ENCODE measurements around the gene UQCC5. TPM values are rescaled to one million over a fixed set of nuclear protein-coding genes. Genes with fewer than 3 reads are reported as not detected.

Gene UQCC5, protein sequence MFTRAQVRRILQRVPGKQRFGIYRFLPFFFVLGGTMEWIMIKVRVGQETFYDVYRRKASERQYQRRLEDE
- polyA plus RNA-seq (2013, experiment 1 of 2; ENCODE audit: insufficient read length), result 18.3 TPM
- 17.3 TPM for polyA plus RNA-seq (2013, experiment 2 of 2; ENCODE audit: insufficient read length)

DNA sequence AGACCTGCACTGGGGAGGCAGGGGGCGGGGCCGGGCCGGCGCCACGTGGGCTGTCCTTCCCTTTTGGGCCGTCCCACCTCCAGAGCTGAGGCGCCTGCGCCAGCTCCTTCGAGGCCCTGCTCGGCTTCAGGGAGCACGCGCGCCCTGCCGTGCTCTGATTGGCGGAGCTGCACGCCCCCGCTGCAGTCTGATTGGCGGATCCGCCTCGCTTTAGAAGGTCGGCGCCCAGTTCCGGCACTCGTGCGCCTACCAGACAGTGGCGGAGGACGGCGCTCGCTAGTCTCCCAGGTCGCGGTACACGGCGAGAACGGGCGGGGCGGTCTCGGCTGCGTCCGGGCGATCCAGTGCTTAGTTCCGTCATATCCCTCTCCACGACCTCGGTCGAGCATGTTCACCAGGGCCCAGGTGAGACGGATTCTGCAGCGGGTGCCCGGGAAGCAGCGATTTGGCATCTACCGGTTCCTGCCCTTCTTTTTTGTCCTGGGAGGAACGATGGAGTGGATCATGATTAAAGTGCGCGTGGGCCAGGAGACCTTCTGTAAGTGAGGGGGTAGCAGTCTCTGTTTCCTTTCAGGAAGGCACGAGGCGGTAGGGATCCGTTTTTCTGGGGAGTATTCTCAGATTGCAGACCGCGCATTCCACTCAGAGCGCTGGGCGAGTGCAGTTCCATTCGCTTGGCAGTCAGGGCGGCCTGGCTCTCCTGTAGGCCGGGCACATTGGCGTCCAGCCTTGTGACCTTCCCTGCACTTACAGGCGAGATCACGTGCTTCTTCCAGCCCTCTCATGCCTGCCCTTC lies at the start of gene UQCC5:
TSS of gene UQCC5 (plus strand) at position 237 of the 796 bp plus-strand sequence. CDS start at position 388, 151 bp downstream.
- DNase-seq, result peak; percentile 99

DNA sequence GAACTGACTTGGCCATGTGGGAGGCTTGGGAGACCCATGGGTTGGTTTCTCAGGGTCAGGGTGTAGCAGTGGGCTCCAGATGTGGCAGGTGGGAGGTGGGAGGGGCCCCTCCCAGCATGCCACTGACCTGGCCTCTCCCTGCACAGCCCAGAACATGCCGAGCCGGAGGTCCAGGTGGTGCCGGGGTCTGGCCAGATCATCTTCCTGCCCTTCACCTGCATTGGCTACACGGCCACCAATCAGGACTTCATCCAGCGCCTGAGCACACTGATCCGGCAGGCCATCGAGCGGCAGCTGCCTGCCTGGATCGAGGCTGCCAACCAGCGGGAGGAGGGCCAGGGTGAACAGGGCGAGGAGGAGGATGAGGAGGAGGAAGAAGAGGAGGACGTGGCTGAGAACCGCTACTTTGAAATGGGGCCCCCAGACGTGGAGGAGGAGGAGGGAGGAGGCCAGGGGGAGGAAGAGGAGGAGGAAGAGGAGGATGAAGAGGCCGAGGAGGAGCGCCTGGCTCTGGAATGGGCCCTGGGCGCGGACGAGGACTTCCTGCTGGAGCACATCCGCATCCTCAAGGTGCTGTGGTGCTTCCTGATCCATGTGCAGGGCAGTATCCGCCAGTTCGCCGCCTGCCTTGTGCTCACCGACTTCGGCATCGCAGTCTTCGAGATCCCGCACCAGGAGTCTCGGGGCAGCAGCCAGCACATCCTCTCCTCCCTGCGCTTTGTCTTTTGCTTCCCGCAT lies 49.2 kb upstream of the UQCC5 start:
- DNase-seq, result no peak

DNA sequence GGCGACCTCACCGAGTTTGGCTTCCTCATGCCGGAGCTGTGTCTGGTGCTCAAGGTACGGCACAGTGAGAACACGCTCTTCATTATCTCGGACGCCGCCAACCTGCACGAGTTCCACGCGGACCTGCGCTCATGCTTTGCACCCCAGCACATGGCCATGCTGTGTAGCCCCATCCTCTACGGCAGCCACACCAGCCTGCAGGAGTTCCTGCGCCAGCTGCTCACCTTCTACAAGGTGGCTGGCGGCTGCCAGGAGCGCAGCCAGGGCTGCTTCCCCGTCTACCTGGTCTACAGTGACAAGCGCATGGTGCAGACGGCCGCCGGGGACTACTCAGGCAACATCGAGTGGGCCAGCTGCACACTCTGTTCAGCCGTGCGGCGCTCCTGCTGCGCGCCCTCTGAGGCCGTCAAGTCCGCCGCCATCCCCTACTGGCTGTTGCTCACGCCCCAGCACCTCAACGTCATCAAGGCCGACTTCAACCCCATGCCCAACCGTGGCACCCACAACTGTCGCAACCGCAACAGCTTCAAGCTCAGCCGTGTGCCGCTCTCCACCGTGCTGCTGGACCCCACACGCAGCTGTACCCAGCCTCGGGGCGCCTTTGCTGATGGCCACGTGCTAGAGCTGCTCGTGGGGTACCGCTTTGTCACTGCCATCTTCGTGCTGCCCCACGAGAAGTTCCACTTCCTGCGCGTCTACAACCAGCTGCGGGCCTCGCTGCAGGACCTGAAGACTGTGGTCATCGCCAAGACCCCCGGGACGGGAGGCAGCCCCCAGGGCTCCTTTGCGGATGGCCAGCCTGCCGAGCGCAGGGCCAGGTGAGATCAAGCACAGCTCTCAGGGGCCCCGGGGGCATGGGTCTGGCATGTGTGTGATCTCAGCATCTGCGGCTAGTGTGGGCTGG lies 48.4 kb upstream of the UQCC5 start:
- DNase-seq, result no peak

DNA sequence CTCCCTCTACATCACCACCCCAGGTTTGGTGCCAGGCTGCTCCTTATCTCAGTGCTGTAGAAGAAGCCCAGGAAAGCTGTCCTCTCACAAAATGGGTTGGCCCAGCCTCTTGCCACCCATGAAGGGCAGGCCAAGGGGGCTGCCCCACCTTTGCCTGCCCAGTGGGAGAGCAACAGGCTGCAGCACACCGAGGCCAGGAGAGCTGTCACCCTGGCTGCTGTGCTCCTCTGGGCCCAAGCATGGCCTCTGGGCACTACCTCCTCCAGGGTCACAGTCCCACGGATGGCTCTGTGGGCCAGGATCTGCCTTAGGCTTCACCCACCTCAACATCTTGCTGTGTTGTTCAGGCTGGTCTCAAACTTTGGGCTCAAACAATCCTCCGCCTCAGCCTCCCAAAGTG lies 47.7 kb upstream of the UQCC5 start:
- no peak for DNase-seq

DNA sequence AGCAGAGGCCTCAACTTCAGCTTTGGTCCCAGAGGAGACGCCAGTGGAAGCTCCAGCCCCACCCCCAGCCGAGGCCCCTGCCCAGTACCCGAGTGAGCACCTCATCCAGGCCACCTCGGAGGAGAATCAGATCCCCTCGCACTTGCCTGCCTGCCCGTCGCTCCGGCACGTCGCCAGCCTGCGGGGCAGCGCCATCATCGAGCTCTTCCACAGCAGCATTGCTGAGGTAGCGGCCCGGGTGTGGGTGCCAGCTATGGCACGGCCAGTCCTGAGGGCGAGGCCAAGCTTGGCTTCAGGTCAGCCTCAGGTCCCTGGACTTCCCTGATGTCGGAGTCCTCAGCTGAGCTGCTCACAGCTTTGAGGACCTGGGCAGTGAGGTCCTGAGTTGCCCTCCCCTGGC lies 47.0 kb upstream of the UQCC5 start:
- DNase-seq, result no peak

DNA sequence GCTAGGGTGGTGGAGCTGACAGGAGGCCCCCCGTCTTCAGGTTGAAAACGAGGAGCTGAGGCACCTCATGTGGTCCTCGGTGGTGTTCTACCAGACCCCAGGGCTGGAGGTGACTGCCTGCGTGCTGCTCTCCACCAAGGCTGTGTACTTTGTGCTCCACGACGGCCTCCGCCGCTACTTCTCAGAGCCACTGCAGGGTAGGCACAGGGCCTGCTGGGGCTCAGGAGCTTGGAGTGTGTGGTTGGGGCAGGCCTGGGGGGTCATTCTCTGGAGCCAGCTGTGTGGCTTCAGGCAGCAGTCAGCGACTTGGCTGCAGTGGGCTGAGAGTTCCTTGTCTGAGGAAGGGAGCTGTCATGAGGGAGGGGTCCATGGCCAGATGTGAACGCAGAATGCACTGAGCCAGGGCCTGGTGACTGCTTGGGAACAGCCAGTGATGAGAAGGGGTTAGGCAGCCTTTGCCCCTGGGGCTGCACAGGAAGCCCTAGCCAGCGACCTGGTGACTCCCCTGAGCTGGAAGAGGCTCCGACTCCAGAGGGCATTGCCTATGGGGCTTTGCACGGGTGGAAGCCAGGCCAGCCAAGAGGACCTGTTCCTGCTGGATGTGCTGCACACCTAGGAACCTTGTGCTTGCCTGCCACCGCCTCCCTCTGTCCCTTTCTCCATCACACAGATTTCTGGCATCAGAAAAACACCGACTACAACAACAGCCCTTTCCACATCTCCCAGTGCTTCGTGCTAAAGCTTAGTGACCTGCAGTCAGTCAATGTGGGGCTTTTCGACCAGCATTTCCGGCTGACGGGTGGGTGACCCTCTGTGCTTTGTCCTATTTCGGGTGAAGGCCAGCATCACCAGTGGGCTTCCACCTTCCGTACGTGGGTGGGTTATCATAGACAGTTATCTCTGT lies 46.1 kb upstream of the UQCC5 start:
- DNase-seq, result no peak

DNA sequence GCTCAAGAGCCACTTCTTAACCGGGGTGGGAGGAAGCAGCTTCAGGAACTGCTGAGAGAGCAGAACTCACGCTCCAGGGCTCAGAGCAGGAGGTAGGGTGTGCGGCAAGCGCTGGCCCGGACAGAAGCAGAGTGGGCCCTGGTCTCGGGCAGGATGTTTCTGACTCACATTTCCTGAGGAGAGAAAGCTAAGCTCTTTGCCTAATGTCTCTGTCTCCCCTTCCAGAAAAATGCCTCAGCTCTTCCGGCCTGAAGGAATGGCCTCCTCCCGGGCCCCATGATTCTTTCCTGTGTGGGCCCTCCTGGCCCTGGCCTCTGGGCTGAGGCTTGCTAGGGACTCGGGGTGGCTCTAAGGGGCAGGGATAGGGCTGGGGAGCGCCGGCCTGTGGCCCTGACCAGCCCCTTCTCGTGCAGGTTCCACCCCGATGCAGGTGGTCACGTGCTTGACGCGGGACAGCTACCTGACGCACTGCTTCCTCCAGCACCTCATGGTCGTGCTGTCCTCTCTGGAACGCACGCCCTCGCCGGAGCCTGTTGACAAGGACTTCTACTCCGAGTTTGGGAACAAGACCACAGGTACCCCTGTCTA lies 45.4 kb upstream of the UQCC5 start:
- no peak for DNase-seq

DNA sequence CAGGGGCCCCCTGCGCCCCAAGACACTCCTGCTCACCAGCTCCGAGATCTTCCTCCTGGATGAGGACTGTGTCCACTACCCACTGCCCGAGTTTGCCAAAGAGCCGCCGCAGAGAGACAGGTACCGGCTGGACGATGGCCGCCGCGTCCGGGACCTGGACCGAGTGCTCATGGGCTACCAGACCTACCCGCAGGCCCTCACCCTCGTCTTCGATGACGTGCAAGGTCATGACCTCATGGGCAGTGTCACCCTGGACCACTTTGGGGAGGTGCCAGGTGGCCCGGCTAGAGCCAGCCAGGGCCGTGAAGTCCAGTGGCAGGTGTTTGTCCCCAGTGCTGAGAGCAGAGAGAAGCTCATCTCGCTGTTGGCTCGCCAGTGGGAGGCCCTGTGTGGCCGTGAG lies 44.3 kb upstream of the UQCC5 start:
- no peak for DNase-seq

DNA sequence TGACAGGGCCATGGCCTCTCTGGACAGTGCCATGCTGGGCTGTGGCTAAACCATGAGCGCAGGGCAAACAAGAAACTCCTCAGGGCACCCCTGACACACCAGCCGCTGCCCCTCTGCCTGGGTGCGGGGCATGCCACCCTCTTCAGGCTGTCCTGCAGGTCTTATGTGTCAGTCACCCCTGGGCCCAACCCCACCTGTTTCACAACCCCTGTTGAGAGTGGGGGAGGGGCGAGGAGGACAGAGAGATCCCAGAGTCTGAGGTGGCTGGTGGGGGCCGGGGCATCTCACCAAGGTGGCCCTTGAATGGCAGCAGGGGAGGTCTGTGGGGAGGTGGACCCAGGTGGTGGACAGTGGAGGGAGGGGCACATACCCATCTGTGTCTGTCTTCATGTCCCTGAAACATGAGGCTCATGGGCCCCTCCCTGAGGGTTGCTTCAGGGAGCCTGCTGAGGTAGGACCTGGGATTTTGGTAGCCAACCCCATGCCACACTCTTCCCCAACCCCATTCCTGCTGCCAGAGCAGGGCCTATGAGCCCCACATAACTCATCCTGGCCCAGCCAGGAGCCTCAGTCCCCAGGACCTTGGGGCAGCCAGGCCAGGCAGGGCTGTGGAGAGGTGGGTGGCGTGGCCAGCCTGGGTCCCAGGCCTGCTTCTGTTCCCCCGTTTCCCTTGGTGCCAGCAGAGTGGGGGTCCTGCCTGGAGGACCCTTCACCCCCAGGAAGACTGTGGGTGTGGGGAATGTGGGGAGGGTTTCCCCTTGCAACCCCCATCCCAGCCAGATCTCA lies 43.0 kb upstream of the UQCC5 start:
- DNase-seq, result no peak

DNA sequence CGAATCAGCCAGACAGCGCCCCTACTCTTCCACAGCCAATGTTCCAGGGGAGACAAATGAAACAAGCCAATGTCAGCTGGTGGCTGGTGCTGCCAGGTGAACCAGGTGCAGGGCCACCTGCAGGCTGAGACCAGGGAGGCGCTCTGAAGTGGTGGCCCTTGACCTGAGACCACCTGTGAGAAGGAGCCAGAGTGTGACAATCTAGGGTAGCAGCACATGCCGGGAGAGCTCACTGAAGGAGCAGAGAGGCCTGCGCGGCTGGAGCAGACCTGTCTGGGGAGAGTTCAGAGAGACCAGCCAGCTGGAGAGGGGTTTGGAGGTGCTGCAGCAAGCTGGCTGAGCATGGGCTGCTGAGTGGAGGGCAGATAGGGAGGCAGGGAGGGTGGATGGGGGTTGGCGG lies 42.0 kb upstream of the UQCC5 start:
- no peak for DNase-seq

DNA sequence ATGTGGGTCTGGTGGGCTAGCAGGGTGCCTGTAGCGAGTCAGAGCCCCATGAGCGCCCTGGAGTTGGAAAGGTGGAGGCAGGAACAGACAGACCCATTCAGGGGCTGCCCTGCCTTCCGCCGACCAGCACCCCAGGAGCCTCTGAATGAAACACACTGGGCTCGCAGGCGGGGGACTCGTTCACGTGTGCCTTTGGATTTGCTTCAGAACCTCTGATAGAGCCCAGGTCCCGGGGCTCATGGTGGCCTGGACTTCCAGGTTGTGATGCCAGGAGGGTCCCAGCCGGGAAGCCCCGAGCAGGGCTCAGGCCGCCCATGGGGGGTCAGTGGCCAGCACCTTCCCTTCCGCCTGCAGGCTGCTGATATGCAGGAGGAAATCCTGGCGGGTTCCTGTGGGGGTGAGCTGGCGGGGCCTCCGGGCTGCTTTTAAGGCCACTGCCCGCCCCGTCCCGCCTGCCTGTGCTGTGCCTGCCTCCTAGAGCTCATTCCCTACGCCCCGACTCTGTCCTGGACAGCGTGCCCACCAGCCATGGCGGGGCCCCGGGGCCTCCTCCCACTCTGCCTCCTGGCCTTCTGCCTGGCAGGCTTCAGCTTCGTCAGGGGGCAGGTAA lies 41.4 kb upstream of the UQCC5 start, which contains the start of gene STAB1:
TSS of gene STAB1 (plus strand) at position 453 of the 610 bp plus-strand sequence. CDS start at position 529, 76 bp downstream.
- DNase-seq, result no peak

DNA sequence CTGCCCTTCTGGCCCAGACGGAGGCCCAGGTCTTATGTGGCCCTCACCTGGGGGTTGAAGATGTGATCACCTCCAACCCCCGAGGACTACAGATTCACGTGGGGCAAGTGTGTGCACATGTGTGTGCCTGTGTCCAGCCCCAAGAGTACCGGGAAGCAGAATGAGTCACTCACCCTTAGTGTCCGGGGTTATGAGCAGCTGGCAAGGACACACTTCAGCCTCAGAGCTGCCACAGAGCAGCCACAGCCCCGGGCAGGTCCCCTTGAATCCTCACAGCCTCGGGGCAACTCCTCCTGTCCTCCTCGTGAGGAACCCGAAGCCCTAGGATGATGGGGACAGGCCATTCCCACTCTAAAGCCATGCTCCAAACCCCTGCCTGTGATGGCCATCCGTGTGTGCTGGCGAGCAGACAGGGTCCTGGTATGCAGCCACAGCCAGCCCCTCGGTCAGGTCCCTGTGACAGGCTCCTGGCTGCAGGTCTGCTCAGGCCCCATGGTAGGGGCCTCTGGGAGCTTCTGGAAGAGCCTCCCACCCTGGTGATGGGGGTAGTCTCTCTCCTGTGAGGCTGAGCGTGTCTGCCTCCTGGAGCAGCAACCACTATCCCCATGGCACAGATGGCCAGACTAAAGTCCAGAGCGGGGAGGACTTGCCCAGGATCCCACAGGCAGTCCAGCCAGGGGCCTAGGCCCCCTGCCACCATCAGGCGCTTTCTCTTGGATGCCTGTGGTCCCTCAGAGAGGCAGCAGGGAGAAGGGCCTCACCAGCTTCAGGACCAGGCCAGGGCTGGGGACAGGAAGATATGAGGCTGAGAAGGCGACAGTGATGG lies 40.4 kb upstream of the UQCC5 start:
- no peak for DNase-seq

DNA sequence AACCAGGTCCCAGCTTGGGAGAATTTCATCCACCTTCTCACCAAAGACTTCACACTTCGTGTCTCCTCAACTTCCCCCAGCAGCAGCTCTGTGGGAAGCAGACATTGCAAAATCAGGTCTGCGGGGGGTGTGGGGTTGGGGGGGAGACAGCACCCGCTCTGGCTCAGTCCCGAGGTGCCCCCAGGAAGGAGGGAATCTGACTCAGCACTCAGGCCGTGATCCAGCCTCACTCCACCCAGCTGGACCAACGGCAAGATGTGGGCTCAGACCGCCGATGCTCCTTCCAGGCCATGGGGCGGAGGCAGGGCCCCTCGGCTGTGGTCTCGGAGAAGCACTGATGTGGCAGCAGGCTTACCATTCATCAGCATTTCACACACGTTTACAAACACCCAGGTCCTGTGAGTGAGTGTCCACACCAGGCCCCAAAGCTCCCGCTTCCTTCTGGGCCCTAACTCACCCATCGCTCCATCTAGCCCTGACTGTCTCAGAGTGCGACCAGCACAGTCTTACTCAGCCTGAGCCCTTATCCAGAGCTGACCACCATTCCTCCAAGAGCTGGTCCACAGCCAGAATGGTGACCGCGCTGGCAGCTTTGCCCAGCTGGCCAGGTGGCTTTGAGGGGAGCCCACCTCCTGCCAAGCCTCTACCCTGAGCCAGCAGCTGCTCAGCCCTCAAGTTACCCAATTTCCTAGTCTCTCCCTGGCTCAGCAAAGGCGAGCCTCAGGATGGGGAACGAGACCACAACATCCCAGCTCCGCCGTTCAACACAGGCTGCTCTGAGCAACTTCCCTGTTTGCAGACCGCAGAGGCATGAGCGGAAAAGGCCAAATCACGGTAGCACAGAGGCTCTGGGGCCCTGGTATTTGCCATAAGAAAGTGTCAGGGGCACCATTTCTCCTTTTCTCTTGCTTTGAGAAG lies 38.0 kb upstream of the UQCC5 start:
- DNase-seq, result peak; percentile 18

DNA sequence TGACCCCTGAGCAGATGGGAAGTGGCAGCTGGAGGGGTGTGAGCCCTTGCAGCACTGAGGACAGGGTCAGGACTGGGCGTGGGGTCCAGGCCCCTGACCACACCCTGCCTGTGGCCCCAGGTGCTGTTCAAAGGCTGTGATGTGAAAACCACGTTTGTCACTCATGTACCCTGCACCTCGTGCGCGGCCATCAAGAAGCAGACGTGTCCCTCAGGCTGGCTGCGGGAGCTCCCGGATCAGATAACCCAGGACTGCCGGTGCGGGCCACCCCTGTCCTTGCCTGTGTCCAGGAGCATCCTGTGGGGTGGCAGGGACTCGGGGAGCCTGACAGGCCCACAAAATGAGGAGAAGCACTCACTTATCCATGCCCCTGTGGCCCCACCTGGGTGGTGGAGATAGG lies 35.4 kb upstream of the UQCC5 start:
- no peak for DNase-seq

DNA sequence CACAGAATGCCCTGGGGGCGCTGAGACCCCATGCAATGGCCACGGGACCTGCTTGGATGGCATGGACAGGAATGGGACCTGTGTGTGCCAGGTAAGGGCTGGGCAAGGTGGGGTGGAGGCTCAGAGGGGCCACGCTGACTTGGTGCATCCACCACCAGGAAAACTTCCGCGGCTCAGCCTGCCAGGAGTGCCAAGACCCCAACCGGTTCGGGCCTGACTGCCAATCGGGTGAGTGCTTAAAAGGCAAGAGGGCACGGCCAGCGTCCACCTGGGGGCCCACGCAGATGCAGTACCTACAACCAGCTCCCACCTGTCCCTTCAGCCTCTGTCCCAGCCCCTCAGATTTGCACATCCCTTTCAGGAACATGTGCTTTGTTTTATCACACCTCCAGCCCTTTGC lies 34.4 kb upstream of the UQCC5 start:
- no peak for DNase-seq

DNA sequence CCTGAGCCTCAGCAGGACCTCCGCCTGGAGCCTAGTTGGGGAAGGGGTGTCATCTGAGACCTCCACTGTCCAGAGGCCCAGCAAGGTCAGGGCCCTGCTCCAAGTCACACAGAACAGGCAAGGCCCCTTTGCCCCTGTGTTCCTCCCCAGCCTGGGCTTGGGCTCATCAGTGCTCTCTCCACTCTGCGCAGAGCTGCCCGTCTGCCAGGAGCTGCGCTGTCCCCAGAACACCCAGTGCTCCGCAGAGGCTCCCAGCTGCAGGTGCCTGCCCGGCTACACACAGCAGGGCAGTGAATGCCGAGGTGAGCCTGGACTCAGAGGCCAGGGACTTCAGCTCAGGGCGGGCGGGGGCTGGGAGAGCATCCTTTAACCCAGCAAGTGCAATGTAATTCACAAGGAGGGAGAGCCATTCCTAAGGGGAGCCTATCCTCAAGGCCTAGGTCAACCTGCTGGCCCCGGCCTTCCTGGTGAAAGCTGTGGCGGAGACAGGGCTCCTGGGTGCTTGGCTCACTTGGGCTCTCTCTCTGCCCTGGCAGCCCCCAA lies 33.5 kb upstream of the UQCC5 start:
- no peak for DNase-seq

DNA sequence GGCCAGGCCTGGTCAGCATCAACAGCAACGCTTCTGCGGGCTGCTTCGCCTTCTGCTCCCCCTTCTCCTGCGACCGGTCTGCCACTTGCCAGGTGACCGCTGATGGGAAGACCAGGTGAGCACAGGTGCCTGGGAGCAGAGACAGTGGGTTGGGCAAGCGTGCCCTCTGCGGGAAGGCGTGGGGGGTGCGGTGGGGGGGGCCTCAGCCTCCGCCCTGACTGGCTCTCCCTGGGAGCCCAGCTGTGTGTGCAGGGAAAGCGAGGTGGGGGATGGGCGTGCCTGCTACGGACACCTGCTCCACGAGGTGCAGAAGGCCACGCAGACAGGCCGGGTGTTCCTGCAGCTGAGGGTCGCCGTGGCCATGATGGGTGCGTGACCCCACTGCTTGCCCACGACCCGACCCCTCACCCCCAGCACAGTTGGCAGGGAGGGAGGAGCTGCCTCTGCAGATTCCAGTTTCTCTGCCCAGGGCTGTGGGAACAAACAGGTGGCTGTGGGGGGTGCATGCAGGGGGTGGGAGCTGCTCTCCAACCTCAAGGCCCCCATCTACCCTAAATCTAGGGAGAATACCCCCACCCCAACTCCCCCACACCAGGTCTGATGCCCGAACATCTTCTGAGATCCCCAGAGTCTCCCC lies 32.5 kb upstream of the UQCC5 start:
- DNase-seq, result no peak
